ENCODE data around the gene CASS4. TPM values are rescaled to one million over a fixed set of nuclear protein-coding genes. Genes with fewer than 3 reads are reported as not detected.

CASS4 gene
- total and polyA plus RNA-seq, 7 experiments from 2014 or later: 6.8 to 16.9 (median 11.5) TPM

DNA sequence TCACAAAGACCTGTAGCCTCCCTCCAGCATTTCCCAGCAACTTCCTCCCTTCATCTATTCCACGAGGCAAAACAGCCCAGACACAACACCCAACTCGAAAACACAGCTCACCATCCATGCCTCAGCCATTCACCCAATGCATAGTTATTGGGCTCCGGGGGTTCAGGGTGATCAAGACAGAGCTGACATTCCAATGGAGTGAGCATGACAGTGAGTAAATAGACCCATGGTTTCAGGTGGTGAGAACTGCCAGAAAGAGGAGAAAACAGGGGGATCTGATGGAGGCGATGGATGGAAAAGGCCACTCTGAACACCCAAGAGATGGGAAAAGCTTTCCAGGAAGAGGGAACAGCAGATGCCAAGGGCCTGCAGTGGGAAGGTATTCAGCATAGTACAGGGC, 5.9 kb downstream of the CASS4 start:
- Histone ChIP-seq H3K27ac (ENCODE audit: low read depth, low read length) (peak overlapping the region; percentile 78), H3K4me1 (ENCODE audit: control insufficient read depth in 2 of 2, insufficient read depth in 2 of 2, low read length in 2 of 2) (peaks cover 53 to 87% of the 10 kb centered on the region in 2 donors), H3K36me3 (ENCODE audit: control insufficient read depth in 2 of 3, insufficient read depth in 3 of 3, low read length in 3 of 3) (no peaks in the 10 kb centered on the region), H3K4me3 (ENCODE audit: low read length) (no peak overlapping the region), H3K9me3 (ENCODE audit: control insufficient read depth in 2 of 3, low read length in 3 of 3) (no peaks in the 10 kb centered on the region), H3K27me3 (ENCODE audit: control insufficient read depth in 2 of 2, insufficient read depth in 2 of 2, low read length in 2 of 2) (no peaks in the 10 kb centered on the region)
- Mint-ChIP-seq H3K36me3 (peaks cover 0 to 32% (median 8%) of the 10 kb centered on the region in 5 donors), H3K4me1 (peaks cover 56 to 96% (median 87%) of the 10 kb centered on the region in 7 donors), H3K27me3 (no peaks in the 10 kb centered on the region), H3K9me3 (peaks cover 0 to 4% (median 0%) of the 10 kb centered on the region in 11 donors), H3K4me3 (peak overlapping the region; percentile 69 to 87 (median 82)), H3K27ac (peak overlapping the region; percentile 85 to 98 (median 97))
- intact Hi-C loops (cut with micrococcal nuclease): loop anchor here in 1 of 2 donors (1.0 to 5.0 kb wide), 2 partner anchors 26 to 979 kb away; partner anchors contain the start of genes AURKA and CSTF1
- DNase-seq (no peak), ATAC-seq (no peak)
- POLR2A ChIA-PET: interaction anchor here (0.9 to 2.9 kb wide), 7 partner anchors 9 to 58 kb away, joined by 3 to 22 read pairs (median 6); partner anchors contain the start of genes AURKA, CSTF1 and RTF2
- CTCF ChIA-PET: interaction anchor here (1.4 to 3.2 kb wide), 2 partner anchors 8 to 11 kb away, joined by 4 to 10 read pairs; no protein-coding TSS in a partner anchor

DNA sequence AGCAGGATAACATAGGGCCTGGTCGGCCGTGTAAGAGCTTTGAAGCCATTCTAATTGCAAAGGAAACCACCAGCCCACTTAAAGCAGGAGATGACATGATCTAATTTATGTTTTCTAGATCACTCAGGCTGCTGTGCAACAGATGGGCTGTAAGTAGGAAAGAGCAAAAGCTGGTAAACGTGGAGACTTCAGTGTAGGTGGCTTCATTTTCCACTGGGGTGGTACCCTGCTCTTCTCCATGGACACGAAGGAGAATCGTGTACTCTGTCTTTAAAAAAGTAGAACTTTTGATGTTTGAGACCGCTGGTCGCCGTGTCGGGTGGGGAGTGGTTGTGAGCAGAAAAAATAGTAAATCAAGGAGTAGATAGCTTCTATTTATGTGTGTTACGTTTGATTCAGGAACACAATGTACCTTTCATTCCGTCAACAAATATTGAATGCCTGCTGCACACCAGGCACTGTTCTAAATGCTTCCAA, 6.4 kb downstream of the CASS4 start:
- H3K4me1 Mint-ChIP-seq: peaks cover 55 to 95% (median 87%) of the 10 kb centered on the region in 7 donors
- peak overlapping the region; percentile 1 for H3K4me3 ChIP-seq (ENCODE audit: low read length)
- ATAC-seq: peak; percentile 63
- intact Hi-C loops (cut with micrococcal nuclease): loop anchor here in 1 of 2 donors (1.0 to 5.0 kb wide), 2 partner anchors 26 to 979 kb away; partner anchors contain the start of genes AURKA and CSTF1
- DNase-seq: peak in 7 of 9 donors; percentile 43 to 78 (median 49)
- peak overlapping the region; percentile 85 to 98 (median 97) for H3K27ac Mint-ChIP-seq
- POLR2A ChIA-PET: interaction anchor here (0.7 to 2.9 kb wide), 11 partner anchors 9 to 980 kb away, joined by 3 to 22 read pairs (median 5); partner anchors contain the start of genes AURKA, CSTF1 and RTF2
- peaks cover 0 to 29% (median 8%) of the 10 kb centered on the region in 5 donors for H3K36me3 Mint-ChIP-seq
- peak overlapping the region; percentile 69 to 87 (median 82) for H3K4me3 Mint-ChIP-seq
- H3K36me3 ChIP-seq (ENCODE audit: control insufficient read depth in 2 of 3, insufficient read depth in 3 of 3, low read length in 3 of 3): no peaks in the 10 kb centered on the region
- H3K4me1 ChIP-seq (ENCODE audit: control insufficient read depth in 2 of 2, insufficient read depth in 2 of 2, low read length in 2 of 2): peaks cover 52 to 90% of the 10 kb centered on the region in 2 donors
- peak overlapping the region; percentile 78 for H3K27ac ChIP-seq (ENCODE audit: low read depth, low read length)
- no peaks in the 10 kb centered on the region for H3K27me3 ChIP-seq (ENCODE audit: control insufficient read depth in 2 of 2, insufficient read depth in 2 of 2, low read length in 2 of 2)
- H3K9me3 Mint-ChIP-seq: peaks cover 0 to 4% (median 0%) of the 10 kb centered on the region in 11 donors
- CTCF ChIA-PET: interaction anchor here (1.4 to 3.2 kb wide), 2 partner anchors 9 to 10 kb away, joined by 4 to 10 read pairs; no protein-coding TSS in a partner anchor
- H3K27me3 Mint-ChIP-seq: no peaks in the 10 kb centered on the region
- no peaks in the 10 kb centered on the region for H3K9me3 ChIP-seq (ENCODE audit: control insufficient read depth in 2 of 3, low read length in 3 of 3)

DNA sequence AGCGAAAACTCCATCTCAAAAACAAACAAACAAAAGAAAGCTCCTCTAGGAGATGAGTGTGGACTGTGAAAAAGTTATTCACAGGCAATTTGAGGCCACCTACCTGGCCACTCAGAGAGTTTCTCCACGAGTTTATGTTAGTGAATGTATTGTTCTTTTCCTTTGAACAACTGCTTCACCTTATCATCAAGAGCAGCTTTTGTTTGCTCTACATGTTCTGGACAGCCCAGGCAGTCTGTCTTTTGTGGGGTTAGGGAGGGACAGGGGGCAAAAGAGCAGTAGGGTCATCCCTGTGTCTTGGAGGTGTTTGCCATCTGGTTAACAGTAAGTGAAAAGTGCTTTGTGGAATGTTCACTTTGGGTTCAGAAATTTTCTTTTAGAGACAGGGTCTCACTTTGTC, 8.0 kb downstream of the CASS4 start:
- Histone ChIP-seq H3K4me3 (ENCODE audit: low read length) (no peak overlapping the region), H3K4me1 (ENCODE audit: control insufficient read depth in 2 of 2, insufficient read depth in 2 of 2, low read length in 2 of 2) (peaks cover 36 to 77% of the 10 kb centered on the region in 2 donors), H3K36me3 (ENCODE audit: control insufficient read depth in 2 of 3, insufficient read depth in 3 of 3, low read length in 3 of 3) (no peaks in the 10 kb centered on the region), H3K9me3 (ENCODE audit: control insufficient read depth in 2 of 3, low read length in 3 of 3) (no peaks in the 10 kb centered on the region), H3K27ac (ENCODE audit: low read depth, low read length) (peak overlapping the region; percentile 78), H3K27me3 (ENCODE audit: control insufficient read depth in 2 of 2, insufficient read depth in 2 of 2, low read length in 2 of 2) (no peaks in the 10 kb centered on the region)
- no peak for DNase-seq
- ATAC-seq: no peak
- Mint-ChIP-seq H3K4me3 (peak overlapping the region in 3 of 10 donors; percentile 67 to 78 (median 72)), H3K9me3 (no peaks in the 10 kb centered on the region), H3K27ac (peak overlapping the region in 8 of 9 donors; percentile 88 to 98 (median 96)), H3K27me3 (no peaks in the 10 kb centered on the region), H3K4me1 (peaks cover 48 to 84% (median 72%) of the 10 kb centered on the region in 7 donors), H3K36me3 (peaks cover 0 to 21% (median 5%) of the 10 kb centered on the region in 5 donors)
- ChIA-PET CTCF (interaction anchor here (0.7 to 3.2 kb wide), 3 partner anchors 9 to 25 kb away, joined by 3 to 10 read pairs (median 3); no protein-coding TSS in a partner anchor), POLR2A (interaction anchor here (1.0 to 8.4 kb wide), 4 partner anchors 7 to 27 kb away, joined by 7 to 67 read pairs (median 15); partner anchors contain the start of genes AURKA, CASS4 and CSTF1)
- intact Hi-C loops (cut with micrococcal nuclease): no loop called here

DNA sequence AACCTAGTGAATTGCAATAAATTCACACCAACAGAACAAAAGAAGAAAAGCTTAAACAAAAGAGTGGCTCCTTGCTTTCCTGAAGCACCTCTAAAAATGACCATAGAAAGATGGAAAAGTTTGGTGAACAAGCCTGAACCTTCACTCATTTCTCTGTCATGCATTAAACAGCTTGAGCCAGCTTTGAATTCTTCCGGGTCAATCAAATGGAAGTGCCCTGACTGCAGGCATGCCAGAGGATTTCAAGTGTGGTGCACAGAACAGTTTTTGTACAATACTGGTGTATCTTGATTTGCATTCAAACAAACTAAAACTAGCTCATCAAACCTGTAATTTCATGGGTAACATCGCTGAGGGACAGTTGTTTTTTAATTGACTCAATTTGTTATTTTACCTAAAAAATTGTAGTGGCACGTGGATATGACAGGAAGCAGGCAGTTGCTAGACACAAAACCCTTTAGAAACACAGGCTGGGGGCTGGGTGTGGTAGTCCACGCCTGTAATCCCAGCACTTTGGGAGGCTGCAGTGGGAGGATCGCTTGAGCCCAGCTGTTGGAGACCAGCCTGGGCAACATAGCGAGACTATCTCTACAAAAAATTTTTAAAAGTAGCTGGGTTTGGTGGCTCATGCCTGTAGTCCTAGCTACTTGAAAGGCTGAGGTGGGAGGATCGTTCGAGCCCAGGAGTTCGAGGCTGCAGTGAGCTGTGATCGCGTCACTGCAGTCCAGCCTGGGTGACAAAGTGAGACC, 9.1 kb downstream of the CASS4 start:
- no peaks in the 10 kb centered on the region for H3K27me3 Mint-ChIP-seq
- peaks cover 48 to 85% (median 71%) of the 10 kb centered on the region in 7 donors for H3K4me1 Mint-ChIP-seq
- no peaks in the 10 kb centered on the region for H3K9me3 Mint-ChIP-seq
- Histone ChIP-seq H3K9me3 (ENCODE audit: control insufficient read depth in 2 of 3, low read length in 3 of 3) (no peaks in the 10 kb centered on the region), H3K27me3 (ENCODE audit: control insufficient read depth in 2 of 2, insufficient read depth in 2 of 2, low read length in 2 of 2) (no peaks in the 10 kb centered on the region), H3K4me3 (ENCODE audit: low read length) (no peak overlapping the region), H3K36me3 (ENCODE audit: control insufficient read depth in 2 of 3, insufficient read depth in 3 of 3, low read length in 3 of 3) (no peaks in the 10 kb centered on the region), H3K27ac (ENCODE audit: low read depth, low read length) (peak overlapping the region; percentile 78), H3K4me1 (ENCODE audit: control insufficient read depth in 2 of 2, insufficient read depth in 2 of 2, low read length in 2 of 2) (peaks cover 33 to 66% of the 10 kb centered on the region in 2 donors)
- intact Hi-C loops (cut with micrococcal nuclease): loop anchor here in 1 of 2 donors (1.0 kb wide), 1 partner anchor 8 kb away; no protein-coding TSS in a partner anchor
- ChIA-PET POLR2A (interaction anchor here (0.6 to 8.4 kb wide), 8 partner anchors 8 to 47 kb away, joined by 3 to 67 read pairs (median 4); partner anchors contain the start of genes AURKA, CASS4 and RTF2), CTCF (interaction anchor here (1.1 to 2.6 kb wide), 2 partner anchors 8 to 16 kb away, joined by 3 to 11 read pairs; partner anchors contain the start of gene CASS4)
- no peak for ATAC-seq
- DNase-seq: peak in 1 of 9 donors; percentile 20
- peak overlapping the region; percentile 50 to 98 (median 96) for H3K27ac Mint-ChIP-seq
- H3K36me3 Mint-ChIP-seq: peaks cover 0 to 20% (median 8%) of the 10 kb centered on the region in 5 donors
- peak overlapping the region; percentile 44 to 78 (median 68) for H3K4me3 Mint-ChIP-seq

DNA sequence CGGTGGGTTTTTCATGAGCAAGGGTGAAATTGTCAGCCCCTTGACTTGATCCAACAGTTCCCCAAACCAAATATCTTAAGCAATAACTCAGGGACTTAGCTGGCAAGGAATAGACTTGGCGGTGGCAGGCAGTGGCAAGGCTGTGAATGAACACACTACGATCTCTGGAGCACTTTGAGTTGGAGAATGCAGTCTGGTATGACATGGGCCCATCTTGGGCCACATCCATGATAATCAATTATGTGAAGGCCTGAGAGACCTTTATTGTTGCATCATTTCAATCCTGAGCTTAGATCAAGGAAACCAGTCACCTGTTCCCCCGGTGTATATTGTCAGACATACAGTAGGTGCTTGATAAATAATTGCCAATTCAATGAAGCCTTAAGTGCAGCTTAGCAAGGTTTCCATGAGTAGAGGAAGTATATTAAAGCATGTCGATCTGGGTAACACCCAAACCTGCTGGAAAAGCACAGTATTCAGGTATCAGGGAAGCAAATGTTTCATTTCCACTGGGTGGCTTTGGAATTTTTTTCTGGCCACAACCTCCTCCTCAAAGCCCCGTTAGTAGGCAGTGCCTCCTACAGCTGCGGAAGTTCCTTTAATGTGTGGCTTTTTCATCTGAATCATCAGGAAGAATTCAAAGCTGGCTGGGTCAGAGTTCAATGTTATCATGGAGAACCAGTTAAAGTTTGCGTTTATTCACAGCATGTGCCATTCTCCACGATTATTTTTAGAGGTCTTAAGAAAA, 10.2 kb downstream of the CASS4 start:
- intact Hi-C loops (cut with micrococcal nuclease): loop anchor here (1.0 to 2.0 kb wide), 2 partner anchors 10 to 19 kb away; partner anchors contain the start of gene CASS4 (in 1 of the 2)
- Mint-ChIP-seq H3K27me3 (no peaks in the 10 kb centered on the region), H3K4me3 (peak overlapping the region; percentile 11 to 78 (median 58)), H3K4me1 (peaks cover 41 to 84% (median 64%) of the 10 kb centered on the region in 7 donors), H3K27ac (peak overlapping the region; percentile 50 to 98 (median 92)), H3K36me3 (peaks cover 0 to 17% (median 9%) of the 10 kb centered on the region in 5 donors), H3K9me3 (no peaks in the 10 kb centered on the region)
- Histone ChIP-seq H3K27ac (ENCODE audit: low read depth, low read length) (peak overlapping the region; percentile 36), H3K4me1 (ENCODE audit: control insufficient read depth in 2 of 2, insufficient read depth in 2 of 2, low read length in 2 of 2) (peaks cover 33 to 58% of the 10 kb centered on the region in 2 donors), H3K27me3 (ENCODE audit: control insufficient read depth in 2 of 2, insufficient read depth in 2 of 2, low read length in 2 of 2) (no peaks in the 10 kb centered on the region), H3K9me3 (ENCODE audit: control insufficient read depth in 2 of 3, low read length in 3 of 3) (no peaks in the 10 kb centered on the region), H3K36me3 (ENCODE audit: control insufficient read depth in 2 of 3, insufficient read depth in 3 of 3, low read length in 3 of 3) (no peaks in the 10 kb centered on the region), H3K4me3 (ENCODE audit: low read length) (no peak overlapping the region)
- ChIA-PET POLR2A (interaction anchor here (0.8 to 8.4 kb wide), 7 partner anchors 9 to 46 kb away, joined by 3 to 67 read pairs (median 5); partner anchors contain the start of genes CASS4 and RTF2), CTCF (interaction anchor here (1.1 to 2.6 kb wide), 2 partner anchors 9 to 28 kb away, joined by 3 to 11 read pairs; partner anchors contain the start of gene CASS4)
- DNase-seq (no peak), ATAC-seq (no peak)
